CD4-positive, alpha-beta T cell treated with Interferon alpha-2 for 1 hour (primary cell): ENCODE data around the gene PNCK.

ENCODE experiments used
- DNase-seq, 2 donors: peaks; one replicate each; pipeline ENCODE4 v3.0.0-alpha.2; 2020 to 2022

Gene PNCK

GRCh38 chrX:153626863-153627674, 46.5 kb downstream of the PNCK start:
- no peak for DNase-seq

DNA sequence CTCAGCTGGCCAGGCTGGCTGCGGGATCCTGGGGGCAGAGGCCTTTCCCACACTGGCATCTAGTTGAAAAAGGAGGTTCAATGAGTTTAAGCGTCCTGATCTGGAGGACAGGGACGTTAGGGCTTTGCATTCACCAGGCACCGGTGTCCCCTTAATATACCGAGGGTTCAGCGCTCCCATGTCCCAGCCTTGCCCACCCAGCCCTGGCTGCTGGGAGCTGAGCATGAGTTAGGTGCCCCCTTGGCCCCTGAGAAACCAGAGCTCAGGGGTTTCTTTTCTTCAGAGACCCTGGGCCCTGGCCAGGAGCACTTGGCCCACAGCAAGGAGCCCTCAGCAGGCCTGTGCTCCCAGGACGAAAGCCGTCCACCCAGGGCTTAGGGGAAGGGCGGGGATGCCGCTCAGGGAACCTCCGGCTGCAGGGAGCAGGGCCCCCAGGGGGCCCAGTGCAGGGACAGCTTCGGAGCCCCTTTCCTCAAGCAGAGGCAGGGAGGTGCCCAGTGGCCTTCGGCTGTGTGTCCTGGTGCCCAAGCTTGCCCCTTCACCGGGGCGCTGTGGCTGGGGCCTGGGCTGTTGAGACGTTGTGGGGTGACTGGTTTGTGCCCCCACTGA, 47.5 kb downstream of the PNCK start:
- no peak for DNase-seq

- no peak for DNase-seq
Observed at GRCh38 chrX:153625271-153626024, 48.2 kb downstream of the PNCK start.

DNA sequence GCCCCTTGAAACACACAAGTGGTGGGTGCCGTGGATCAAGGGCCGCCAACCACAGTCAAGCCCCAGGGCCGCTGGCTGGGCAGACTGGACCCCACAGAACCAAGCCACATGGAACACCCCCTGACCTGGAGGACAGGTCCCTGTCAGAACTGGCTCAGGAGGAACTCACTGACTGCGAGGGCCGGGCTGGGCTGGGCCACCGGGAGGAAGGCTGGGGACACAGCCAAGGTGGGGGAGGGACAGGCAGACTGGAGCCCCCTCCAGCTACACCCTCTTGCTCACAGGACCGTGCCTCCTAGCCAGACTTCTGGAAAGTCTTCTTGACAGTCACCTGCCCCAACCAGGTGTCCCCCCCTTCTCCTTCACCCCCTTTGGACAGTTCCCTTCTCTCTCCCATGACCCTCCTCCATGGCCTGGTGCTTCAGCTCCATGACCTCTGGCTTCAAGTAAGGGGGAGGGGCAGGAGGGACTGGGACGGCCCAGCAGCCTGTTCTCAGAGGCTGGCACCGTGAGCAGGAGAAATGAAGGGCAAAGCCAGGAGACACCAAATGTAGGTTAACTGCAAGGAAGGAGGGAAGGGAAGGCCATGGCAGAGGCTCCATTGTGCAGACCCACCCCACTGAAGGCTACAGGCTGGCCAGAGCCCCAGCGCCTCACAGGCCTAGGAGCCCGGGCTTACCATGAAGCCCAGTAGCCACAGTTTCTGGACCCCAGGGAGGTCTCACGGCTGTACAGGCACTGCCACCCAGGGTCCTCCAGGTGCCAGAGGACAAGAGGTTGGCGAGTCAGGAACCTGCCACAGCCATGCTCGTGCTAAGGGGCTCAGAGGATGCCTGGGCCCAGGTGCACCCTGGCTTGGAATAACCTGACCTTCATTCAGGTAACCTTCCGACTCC, 49.2 kb downstream of the PNCK start:
- DNase-seq, result no peak

DNA sequence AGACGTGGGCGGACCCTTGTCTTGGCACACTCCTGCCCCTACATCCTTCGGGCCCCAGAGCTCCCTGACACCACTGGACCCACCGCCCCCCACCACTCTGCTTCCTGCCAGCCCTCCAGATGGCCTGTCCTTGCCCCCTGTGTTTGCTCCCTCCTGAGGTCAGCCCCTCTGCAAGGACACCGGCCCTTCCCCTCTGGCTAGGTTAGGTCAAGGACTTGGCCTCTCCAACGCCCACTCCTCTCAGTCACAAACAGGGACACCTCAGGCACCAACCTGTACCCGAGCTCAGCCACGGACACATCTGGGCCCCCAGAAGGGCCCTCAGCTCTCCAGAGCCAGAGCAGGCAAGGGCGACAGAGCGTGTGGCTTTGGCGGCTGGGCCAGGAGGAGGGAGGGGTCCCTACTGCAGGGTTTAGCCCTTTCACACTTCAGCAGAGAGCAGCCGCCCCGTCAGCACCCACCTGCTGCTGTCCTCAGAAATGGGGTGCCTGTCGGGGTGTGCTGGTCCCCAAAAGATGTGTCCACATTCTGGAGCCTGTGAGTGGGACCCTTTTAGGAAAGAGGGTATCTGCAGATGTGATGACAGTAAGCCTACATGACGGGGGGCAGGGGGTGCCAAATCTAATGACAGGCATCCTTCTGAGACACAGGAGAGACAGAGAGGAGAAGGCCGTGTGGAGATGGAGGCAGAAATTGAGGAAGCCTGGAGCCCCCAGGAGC, 50.1 kb downstream of the PNCK start:
- no peak for DNase-seq

GRCh38 chrX:153622661-153623309, 50.8 kb downstream of the PNCK start:
- no peak for DNase-seq

DNA sequence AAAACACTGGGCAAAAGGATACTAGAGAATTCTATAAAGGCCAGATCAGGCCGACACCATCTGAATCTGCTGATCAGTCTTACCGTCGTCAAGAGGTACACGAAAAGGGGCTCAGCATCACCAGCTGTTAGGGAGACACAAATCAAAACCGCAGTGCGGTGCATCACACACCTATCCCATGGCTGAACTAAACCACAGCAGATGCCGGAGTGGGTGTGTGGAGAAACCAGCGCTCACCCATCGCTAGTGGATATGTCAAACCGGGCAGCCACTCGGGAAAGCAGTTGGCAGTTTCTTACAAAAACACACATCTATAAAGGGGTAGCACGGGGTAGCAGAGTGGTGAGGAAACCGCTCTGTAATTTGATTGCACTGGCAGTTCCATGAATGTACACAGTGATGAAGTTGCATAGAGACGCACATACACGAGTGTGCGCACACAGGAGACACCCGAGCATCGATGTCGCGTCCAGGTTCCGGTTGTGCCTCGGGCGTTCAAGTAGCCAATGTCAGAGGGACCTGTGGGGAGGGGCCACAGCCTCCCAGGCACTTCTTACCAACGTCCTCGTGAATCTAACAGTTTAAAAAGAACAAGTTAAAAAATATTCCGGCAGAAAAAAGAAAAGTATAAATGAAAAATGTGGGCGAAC, 51.5 kb downstream of the PNCK start:
- DNase-seq, result no peak

- DNase-seq, result no peak
Observed at GRCh38 chrX:153620576-153620975, 53.0 kb downstream of the PNCK start.
